PFSK-1 (cell line): ENCODE results near the gene LRRC14B.

Source experiments
- FOXP2 ChIP-seq: optimal IDR thresholded peaks from 2 replicates; pipeline ENCODE3; 2011; ENCODE audit warnings: borderline replicate concordance, control low read depth, inconsistent platforms; ENCODE audit not compliant: insufficient read depth; ENCODE audit errors: extremely low read length, extremely low read depth
- POLR2AphosphoS5 ChIP-seq: IDR thresholded peaks from 2 replicates; pipeline ENCODE4 v1.6.1; 2012; ENCODE audit warnings: low read depth, mild to moderate bottlenecking, control low read depth, low read length, moderate library complexity
- SIN3A ChIP-seq: IDR thresholded peaks from 2 replicates; pipeline ENCODE4 v1.6.1; 2012; ENCODE audit warnings: mild to moderate bottlenecking, low read length, moderate library complexity, borderline replicate concordance; ENCODE audit not compliant: insufficient read depth
- TAF1 ChIP-seq: IDR thresholded peaks from 2 replicates; pipeline ENCODE4 v1.6.1; 2012; ENCODE audit warnings: low read length, control low read depth, borderline replicate concordance; ENCODE audit not compliant: insufficient read depth
- TF ChIP-seq, protein P1 (sequence below), 2 experiments: IDR thresholded peaks; 2 replicates each; pipeline versions ENCODE4 v1.6.1 to v1.8.0; 2011 to 2012; ENCODE audit warnings: low read depth in 2 of 2, low read length in 2 of 2, control low read depth in 1 of 2, inconsistent platforms in 1 of 2, mild to moderate bottlenecking in 1 of 2, moderate library complexity in 1 of 2; ENCODE audit not compliant: insufficient read depth in 1 of 2

The LRRC14B gene

DNA sequence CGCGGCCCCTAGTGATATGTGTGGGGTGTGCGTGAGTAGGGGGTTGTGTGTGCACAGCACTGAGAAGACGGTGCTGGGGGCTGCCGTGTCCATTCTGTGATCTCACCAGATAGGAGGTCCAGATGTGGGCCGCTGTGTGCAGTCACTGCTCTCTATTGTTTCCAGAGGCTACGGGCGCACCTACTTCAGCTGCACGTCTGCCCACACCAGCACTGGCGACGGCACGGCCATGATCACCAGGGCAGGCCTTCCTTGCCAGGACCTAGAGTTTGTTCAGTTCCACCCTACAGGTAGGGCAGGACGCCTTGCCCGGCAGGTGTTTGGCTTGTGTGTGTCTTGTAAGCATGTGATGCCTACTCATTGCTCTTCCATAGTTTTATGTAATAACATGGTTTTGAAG lies 39.4 kb downstream of the LRRC14B start:
- TF ChIP-seq FOXP2 (no peak), POLR2AphosphoS5 (no peak), SIN3A (no peak), TAF1 (no peak)
- TF ChIP-seq, protein P1, sequence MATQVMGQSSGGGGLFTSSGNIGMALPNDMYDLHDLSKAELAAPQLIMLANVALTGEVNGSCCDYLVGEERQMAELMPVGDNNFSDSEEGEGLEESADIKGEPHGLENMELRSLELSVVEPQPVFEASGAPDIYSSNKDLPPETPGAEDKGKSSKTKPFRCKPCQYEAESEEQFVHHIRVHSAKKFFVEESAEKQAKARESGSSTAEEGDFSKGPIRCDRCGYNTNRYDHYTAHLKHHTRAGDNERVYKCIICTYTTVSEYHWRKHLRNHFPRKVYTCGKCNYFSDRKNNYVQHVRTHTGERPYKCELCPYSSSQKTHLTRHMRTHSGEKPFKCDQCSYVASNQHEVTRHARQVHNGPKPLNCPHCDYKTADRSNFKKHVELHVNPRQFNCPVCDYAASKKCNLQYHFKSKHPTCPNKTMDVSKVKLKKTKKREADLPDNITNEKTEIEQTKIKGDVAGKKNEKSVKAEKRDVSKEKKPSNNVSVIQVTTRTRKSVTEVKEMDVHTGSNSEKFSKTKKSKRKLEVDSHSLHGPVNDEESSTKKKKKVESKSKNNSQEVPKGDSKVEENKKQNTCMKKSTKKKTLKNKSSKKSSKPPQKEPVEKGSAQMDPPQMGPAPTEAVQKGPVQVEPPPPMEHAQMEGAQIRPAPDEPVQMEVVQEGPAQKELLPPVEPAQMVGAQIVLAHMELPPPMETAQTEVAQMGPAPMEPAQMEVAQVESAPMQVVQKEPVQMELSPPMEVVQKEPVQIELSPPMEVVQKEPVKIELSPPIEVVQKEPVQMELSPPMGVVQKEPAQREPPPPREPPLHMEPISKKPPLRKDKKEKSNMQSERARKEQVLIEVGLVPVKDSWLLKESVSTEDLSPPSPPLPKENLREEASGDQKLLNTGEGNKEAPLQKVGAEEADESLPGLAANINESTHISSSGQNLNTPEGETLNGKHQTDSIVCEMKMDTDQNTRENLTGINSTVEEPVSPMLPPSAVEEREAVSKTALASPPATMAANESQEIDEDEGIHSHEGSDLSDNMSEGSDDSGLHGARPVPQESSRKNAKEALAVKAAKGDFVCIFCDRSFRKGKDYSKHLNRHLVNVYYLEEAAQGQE (IDR thresholded peaks at IDR 0.05; ENCODE audit: insufficient read depth in 1 of 2, low read depth in 2 of 2, low read length in 2 of 2), result no peak

DNA sequence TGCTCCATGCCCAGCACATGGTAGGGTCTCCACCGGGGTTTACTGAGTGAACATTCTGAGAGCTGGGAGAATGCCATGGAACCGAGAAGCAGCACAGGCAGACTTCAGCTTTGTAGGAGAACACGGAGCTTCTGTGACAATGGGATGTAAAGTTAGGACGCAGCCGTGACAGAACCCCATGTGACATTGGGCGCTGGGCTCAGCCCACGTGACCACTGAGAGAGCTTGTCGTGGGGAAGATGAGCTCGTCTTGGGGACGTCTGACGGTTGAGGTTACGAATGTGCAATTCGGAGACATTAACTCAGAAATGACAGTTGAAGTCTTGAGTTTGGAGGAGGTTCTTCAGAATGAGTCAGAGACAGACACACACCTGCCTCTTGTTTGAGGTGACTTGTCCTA lies 40.4 kb downstream of the LRRC14B start:
- TF ChIP-seq TAF1 (no peak), POLR2AphosphoS5 (no peak), FOXP2 (no peak)

- TF ChIP-seq POLR2AphosphoS5 (no peak), SIN3A (no peak), TAF1 (no peak), FOXP2 (no peak)
- TF ChIP-seq, protein P1 (IDR thresholded peaks at IDR 0.05; ENCODE audit: insufficient read depth in 1 of 2, low read depth in 2 of 2, low read length in 2 of 2), result no peak
Measured at GRCh38 chr5:234450-234849, 43.2 kb downstream of the LRRC14B start.
